Osteocyte (in vitro differentiated cells): ENCODE results near the gene AFDN. TPM values are rescaled to one million over a fixed set of nuclear protein-coding genes. Genes with fewer than 3 reads are reported as not detected.

ENCODE experiments used
- DNase-seq: peaks from one replicate; pipeline ENCODE4 v3.0.0; 2021; ENCODE audit warnings: mixed read lengths; ENCODE audit not compliant: unreplicated experiment; ENCODE audit errors: extremely low spot score
- H3K27ac Mint-ChIP-seq: one replicate; pipeline ENCODE4 v1.8.0; 2021; ENCODE audit warnings: mild to moderate bottlenecking, mixed read lengths; ENCODE audit not compliant: unreplicated experiment
- H3K27me3 Mint-ChIP-seq: one replicate; pipeline ENCODE4 v1.8.0; 2021; ENCODE audit warnings: mixed read lengths; ENCODE audit not compliant: unreplicated experiment
- H3K36me3 Mint-ChIP-seq: one replicate; pipeline ENCODE4 v1.8.0; 2021; ENCODE audit warnings: mixed read lengths; ENCODE audit not compliant: unreplicated experiment
- H3K4me1 Mint-ChIP-seq: one replicate; pipeline ENCODE4 v1.8.0; 2021; ENCODE audit warnings: mixed read lengths; ENCODE audit not compliant: unreplicated experiment
- H3K4me3 Mint-ChIP-seq: one replicate; pipeline ENCODE4 v1.8.0; 2021; ENCODE audit warnings: mild to moderate bottlenecking, moderate library complexity, mixed read lengths; ENCODE audit not compliant: unreplicated experiment
- H3K9me3 Mint-ChIP-seq: one replicate; pipeline ENCODE4 v1.8.0; 2021; ENCODE audit warnings: mixed read lengths; ENCODE audit not compliant: unreplicated experiment
- total RNA-seq: library from RNA; stranded (reverse); gene quantifications from 2 replicates; pipeline ENCODE4 v1.2.1, GENCODE V29; 2021
- TF ChIP-seq, protein P1 (sequence below): fragments of 200-600 bp; sonication (generic); IDR thresholded peaks from 2 replicates; pipeline ENCODE4 v1.5.0; 2021; ENCODE audit warnings: antibody characterized with exemption, mild to moderate bottlenecking, moderate library complexity

Gene AFDN
- total RNA-seq, 1 donor from 2014 or later, result 67.3 TPM

DNA sequence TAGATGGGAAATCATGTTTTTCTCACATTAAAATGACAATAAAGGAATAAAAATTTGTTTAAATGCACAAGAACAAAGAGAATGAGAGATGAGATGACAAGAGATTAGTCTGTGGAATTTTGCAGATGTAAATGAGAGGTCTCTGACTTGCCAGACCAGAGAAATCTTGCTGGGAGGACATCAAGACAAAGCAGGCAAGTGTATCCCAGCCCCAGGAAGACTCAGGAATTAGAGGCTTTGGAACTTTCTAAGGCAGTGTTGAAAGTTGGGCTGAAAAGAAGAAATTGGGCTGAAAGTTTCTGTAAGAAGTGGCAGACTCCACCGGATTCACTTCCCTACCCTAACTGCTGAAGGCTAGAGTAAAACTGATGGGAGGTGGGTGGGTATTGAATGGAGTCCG is 54.6 kb downstream of the AFDN start:
- Mint-ChIP-seq H3K4me1 (no peaks in the 10 kb centered on the region), H3K4me3 (no peak overlapping the region), H3K27me3 (no peaks in the 10 kb centered on the region), H3K27ac (no peak overlapping the region), H3K36me3 (peaks cover 47% of the 10 kb centered on the region), H3K9me3 (no peaks in the 10 kb centered on the region)
- DNase-seq, result no peak
- TF ChIP-seq, protein P1, sequence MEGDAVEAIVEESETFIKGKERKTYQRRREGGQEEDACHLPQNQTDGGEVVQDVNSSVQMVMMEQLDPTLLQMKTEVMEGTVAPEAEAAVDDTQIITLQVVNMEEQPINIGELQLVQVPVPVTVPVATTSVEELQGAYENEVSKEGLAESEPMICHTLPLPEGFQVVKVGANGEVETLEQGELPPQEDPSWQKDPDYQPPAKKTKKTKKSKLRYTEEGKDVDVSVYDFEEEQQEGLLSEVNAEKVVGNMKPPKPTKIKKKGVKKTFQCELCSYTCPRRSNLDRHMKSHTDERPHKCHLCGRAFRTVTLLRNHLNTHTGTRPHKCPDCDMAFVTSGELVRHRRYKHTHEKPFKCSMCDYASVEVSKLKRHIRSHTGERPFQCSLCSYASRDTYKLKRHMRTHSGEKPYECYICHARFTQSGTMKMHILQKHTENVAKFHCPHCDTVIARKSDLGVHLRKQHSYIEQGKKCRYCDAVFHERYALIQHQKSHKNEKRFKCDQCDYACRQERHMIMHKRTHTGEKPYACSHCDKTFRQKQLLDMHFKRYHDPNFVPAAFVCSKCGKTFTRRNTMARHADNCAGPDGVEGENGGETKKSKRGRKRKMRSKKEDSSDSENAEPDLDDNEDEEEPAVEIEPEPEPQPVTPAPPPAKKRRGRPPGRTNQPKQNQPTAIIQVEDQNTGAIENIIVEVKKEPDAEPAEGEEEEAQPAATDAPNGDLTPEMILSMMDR, result no peak

- no peak for DNase-seq
- TF ChIP-seq, protein P1, result no peak
- Mint-ChIP-seq H3K36me3 (peaks cover 40% of the 10 kb centered on the region), H3K4me3 (no peak overlapping the region), H3K27me3 (no peaks in the 10 kb centered on the region), H3K4me1 (no peaks in the 10 kb centered on the region), H3K27ac (no peak overlapping the region), H3K9me3 (no peaks in the 10 kb centered on the region)
Measured at GRCh38 chr6:167882244-167882643, 55.5 kb downstream of the AFDN start.

GRCh38 chr6:167888098-167888497 is 61.4 kb downstream of the AFDN start:
- H3K9me3 Mint-ChIP-seq, result no peaks in the 10 kb centered on the region
- no peak for DNase-seq
- TF ChIP-seq, protein P1, result no peak
- no peaks in the 10 kb centered on the region for H3K27me3 Mint-ChIP-seq
- no peak overlapping the region for H3K4me3 Mint-ChIP-seq
- no peak overlapping the region for H3K27ac Mint-ChIP-seq
- no peaks in the 10 kb centered on the region for H3K4me1 Mint-ChIP-seq
- H3K36me3 Mint-ChIP-seq, result peaks cover 20% of the 10 kb centered on the region

GRCh38 chr6:167892835-167893815 is 66.4 kb downstream of the AFDN start:
- H3K27me3 Mint-ChIP-seq, result no peaks in the 10 kb centered on the region
- peaks cover 9% of the 10 kb centered on the region for H3K36me3 Mint-ChIP-seq
- H3K4me3 Mint-ChIP-seq, result no peak overlapping the region
- no peaks in the 10 kb centered on the region for H3K9me3 Mint-ChIP-seq
- H3K4me1 Mint-ChIP-seq, result no peaks in the 10 kb centered on the region
- DNase-seq, result no peak
- TF ChIP-seq, protein P1, result no peak
- no peak overlapping the region for H3K27ac Mint-ChIP-seq

DNA sequence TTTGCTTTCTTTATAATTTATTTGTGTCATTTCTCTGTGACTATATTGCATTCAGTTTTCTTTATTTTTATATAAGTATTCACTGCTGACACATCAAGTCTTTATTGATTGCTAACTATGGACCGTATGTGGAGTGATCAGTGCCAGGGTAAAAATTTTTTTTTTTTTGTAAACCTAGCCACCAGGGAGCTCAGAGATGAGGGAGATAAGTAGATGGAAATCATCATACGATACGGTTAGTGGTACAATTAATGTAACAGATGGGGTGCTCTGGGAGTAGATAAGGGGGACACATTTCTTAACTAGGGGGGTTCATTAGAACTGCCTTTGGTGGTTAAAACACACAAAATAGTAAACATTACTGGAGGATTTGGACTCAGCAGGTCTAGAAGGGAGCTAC is 68.3 kb downstream of the AFDN start:
- DNase-seq, result no peak
- Mint-ChIP-seq H3K4me1 (no peaks in the 10 kb centered on the region), H3K9me3 (no peaks in the 10 kb centered on the region), H3K27me3 (no peaks in the 10 kb centered on the region), H3K27ac (no peak overlapping the region), H3K4me3 (no peak overlapping the region), H3K36me3 (peaks cover 6% of the 10 kb centered on the region)
- TF ChIP-seq, protein P1, result no peak
